ENCODE measurements around the gene IQCN.
A peak's percentile ranks its signal among the peaks of the same experiment; 100 is the strongest.

IQCN gene

GRCh38 chr19:18284712-18285360, 10.6 kb upstream of the IQCN start:
- DNase-seq (ENCODE audit: low spot score) = no peak

- DNase-seq (ENCODE audit: low spot score) = no peak
These were observed 9.1 kb upstream of the IQCN start for GRCh38 chr19:18283338-18283737.

- DNase-seq (ENCODE audit: low spot score) = no peak
These were observed 8.5 kb upstream of the IQCN start for GRCh38 chr19:18282788-18283141.

GRCh38 chr19:18282021-18282787, 8.0 kb upstream of the IQCN start:
- peak; percentile 81 for DNase-seq (ENCODE audit: low spot score)

GRCh38 chr19:18281082-18282020, 7.1 kb upstream of the IQCN start, which contains the start of gene JUND:
Gene JUND, minus strand, starts transcription at chr19:18281622. Its CDS starts 138 bp downstream, at chr19:18281484.
- DNase-seq (ENCODE audit: low spot score) = peak; percentile 95

GRCh38 chr19:18280247-18281081, 6.2 kb upstream of the IQCN start:
- peak; percentile 90 for DNase-seq (ENCODE audit: low spot score)

GRCh38 chr19:18279516-18280246, 5.4 kb upstream of the IQCN start:
- peak; percentile 92 for DNase-seq (ENCODE audit: low spot score)

- DNase-seq (ENCODE audit: low spot score) = no peak
These were observed 4.9 kb upstream of the IQCN start for GRCh38 chr19:18279266-18279515.

GRCh38 chr19:18278521-18279265, 4.4 kb upstream of the IQCN start:
- no peak for DNase-seq (ENCODE audit: low spot score)

- DNase-seq (ENCODE audit: low spot score) = peak; percentile 85
These were observed 617 bp upstream of the IQCN start for GRCh38 chr19:18274781-18275356.

GRCh38 chr19:18273561-18274218, 562 bp downstream of the IQCN start:
- DNase-seq (ENCODE audit: low spot score) = no peak

- no peak for DNase-seq (ENCODE audit: low spot score)
These were observed 2.8 kb downstream of the IQCN start for GRCh38 chr19:18271433-18271841.

- no peak for DNase-seq (ENCODE audit: low spot score)
These were observed 3.9 kb downstream of the IQCN start for GRCh38 chr19:18270326-18270725.

- no peak for DNase-seq (ENCODE audit: low spot score)
These were observed 5.1 kb downstream of the IQCN start for GRCh38 chr19:18269070-18269723.

GRCh38 chr19:18266771-18267686, 7.2 kb downstream of the IQCN start:
- DNase-seq (ENCODE audit: low spot score) = no peak

- no peak for DNase-seq (ENCODE audit: low spot score)
These were observed 8.7 kb downstream of the IQCN start for GRCh38 chr19:18265582-18265981.

GRCh38 chr19:18264971-18265540, 9.2 kb downstream of the IQCN start:
- DNase-seq (ENCODE audit: low spot score) = no peak
